Astrocyte (in vitro differentiated cells and primary cell): ENCODE results near the gene CARD8.

Experiments
- EZH2 ChIP-seq: IDR thresholded peaks from 2 replicates; pipeline ENCODE4 v1.6.1; 2012; ENCODE audit warnings: mild to moderate bottlenecking, low read length, inconsistent platforms; ENCODE audit not compliant: insufficient read depth
- TF ChIP-seq, protein P1 (sequence below): IDR thresholded peaks from 2 replicates; pipeline ENCODE4 v1.5.1; 2011; ENCODE audit warnings: low read depth, mild to moderate bottlenecking, inconsistent platforms, low read length, moderate library complexity; ENCODE audit not compliant: insufficient read depth

DNA sequence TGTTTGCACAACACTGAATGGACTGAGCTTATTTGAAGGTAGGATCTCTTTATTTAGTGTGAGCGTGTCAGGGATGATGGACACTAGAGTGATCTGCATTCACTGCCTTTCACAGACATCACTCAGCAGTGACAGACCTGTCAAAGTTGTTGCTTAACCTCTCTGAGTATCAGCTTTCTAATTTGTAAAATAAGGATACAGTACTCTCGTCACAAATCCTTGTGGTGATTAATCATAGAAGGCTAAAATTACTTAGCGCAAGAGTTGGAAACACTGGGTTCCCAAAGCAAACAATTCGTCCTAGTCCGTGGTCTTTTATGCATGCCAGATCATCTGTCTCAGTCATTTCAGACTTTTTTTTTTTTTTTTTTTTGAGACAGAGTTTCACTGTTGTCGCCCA is 16.6 kb downstream of the CARD8 start:
- TF ChIP-seq, protein P1, sequence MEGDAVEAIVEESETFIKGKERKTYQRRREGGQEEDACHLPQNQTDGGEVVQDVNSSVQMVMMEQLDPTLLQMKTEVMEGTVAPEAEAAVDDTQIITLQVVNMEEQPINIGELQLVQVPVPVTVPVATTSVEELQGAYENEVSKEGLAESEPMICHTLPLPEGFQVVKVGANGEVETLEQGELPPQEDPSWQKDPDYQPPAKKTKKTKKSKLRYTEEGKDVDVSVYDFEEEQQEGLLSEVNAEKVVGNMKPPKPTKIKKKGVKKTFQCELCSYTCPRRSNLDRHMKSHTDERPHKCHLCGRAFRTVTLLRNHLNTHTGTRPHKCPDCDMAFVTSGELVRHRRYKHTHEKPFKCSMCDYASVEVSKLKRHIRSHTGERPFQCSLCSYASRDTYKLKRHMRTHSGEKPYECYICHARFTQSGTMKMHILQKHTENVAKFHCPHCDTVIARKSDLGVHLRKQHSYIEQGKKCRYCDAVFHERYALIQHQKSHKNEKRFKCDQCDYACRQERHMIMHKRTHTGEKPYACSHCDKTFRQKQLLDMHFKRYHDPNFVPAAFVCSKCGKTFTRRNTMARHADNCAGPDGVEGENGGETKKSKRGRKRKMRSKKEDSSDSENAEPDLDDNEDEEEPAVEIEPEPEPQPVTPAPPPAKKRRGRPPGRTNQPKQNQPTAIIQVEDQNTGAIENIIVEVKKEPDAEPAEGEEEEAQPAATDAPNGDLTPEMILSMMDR, result no peak
- no peak for TF ChIP-seq EZH2
